Transverse colon (tissue), 4 donors: ENCODE measurements around the gene AP3M1. TPM values are rescaled to one million over a fixed set of nuclear protein-coding genes. Genes with fewer than 3 reads are reported as not detected.
A peak's percentile ranks its signal among the peaks of the same experiment; 100 is the strongest.
"Not testable (repeated sequence)": the region's sequence is repeated elsewhere in the genome, so short reads cannot be mapped to it uniquely, and the experiment has no call there.

Experiments used
- DNase-seq: peaks from one replicate; pipeline ENCODE4 v3.0.0-alpha.2; 2019
- H3K27ac ChIP-seq, 4 donors: fragments of 200-600 bp; sonication (generic); 2 replicates each; pipeline ENCODE4 v1.5.1; 2016 to 2018; ENCODE audit warnings: inconsistent platforms in 4 of 4
- H3K27me3 ChIP-seq: fragments of 200-600 bp; sonication (generic); 2 replicates; pipeline ENCODE4 v1.5.1; 2017; ENCODE audit warnings: inconsistent platforms
- H3K36me3 ChIP-seq, 4 donors: fragments of 200-600 bp; sonication (generic); 2 replicates each; pipeline ENCODE4 v1.5.1; 2017 to 2019; ENCODE audit warnings: inconsistent platforms in 4 of 4
- H3K4me1 ChIP-seq, 4 donors: fragments of 200-600 bp; sonication (generic); 2 replicates each; pipeline ENCODE4 v1.5.1; 2017 to 2020; ENCODE audit warnings: inconsistent platforms in 4 of 4
- H3K4me3 ChIP-seq, 4 donors: fragments of 200-600 bp; sonication (generic); 1 replicate in 1 of 4; 2 replicates in 3 of 4; pipeline versions ENCODE4 v1.5.1 to v1.6.1; 2017 to 2019; ENCODE audit warnings: inconsistent platforms in 4 of 4
- H3K9me3 ChIP-seq, 2 donors: fragments of 200-600 bp; sonication (generic); 2 replicates each; pipeline ENCODE4 v1.5.1; 2017 to 2019; ENCODE audit warnings: inconsistent platforms in 2 of 2
- EP300 ChIP-seq: sonication (generic); formaldehyde crosslinking; IDR thresholded peaks from one replicate; pipeline ENCODE4 v1.6.1; 2017; ENCODE audit warnings: antibody characterized with exemption, low read depth
- POLR2A ChIP-seq: fragments of 450-650 bp; IDR thresholded peaks from one replicate; pipeline ENCODE4 v1.6.1; 2016; ENCODE audit warnings: antibody characterized with exemption, mild to moderate bottlenecking, moderate library complexity
- POLR2AphosphoS5 ChIP-seq, 3 donors: sonication (generic); formaldehyde crosslinking; IDR thresholded peaks; one replicate each; pipeline ENCODE4 v1.6.1; 2016; ENCODE audit warnings: antibody characterized with exemption in 3 of 3
- WGBS, 2 donors: methylation state at CpG; one replicate each; pipeline ENCODE4 v1.1.5; 2018; ENCODE audit warnings: low coverage in 1 of 2; 5-methylcytosine and 5-hydroxymethylcytosine counted together
- in situ Hi-C, 4 donors: fragments of 200-750 bp; cut with MboI; loops; one replicate each; pipeline versions ENCODE4 v1.15.0 to v1.15.1; 2017; ENCODE audit warnings: low sequenced_read_pairs in 3 of 4, low pct_ligation_motif_present in 1 of 4, low pct_unique_long_range_greater_than_20kb in 1 of 4
- intact Hi-C: fragments of 100-400 bp; cut with DNase I; formaldehyde crosslinking; loops from one replicate; pipeline ENCODE4 v1.15.1; 2023; ENCODE audit warnings: low total_unique reads
- total RNA-seq, 4 donors: library from RNA; depleted of rRNA; stranded (reverse); fragments of >200 nt; gene quantifications; one replicate each; pipeline ENCODE4 v1.1.0, GENCODE V29; 2016
- TF ChIP-seq, protein P1 (sequence below), 5 experiments: fragments of 200-600 bp in 3 of 5; fragments of 450-650 bp in 2 of 5; sonication (generic) in 3 of 5; IDR thresholded peaks; 1 replicate in 2 of 5; 2 replicates in 3 of 5; pipeline ENCODE4 v1.5.1; 2016 to 2017; ENCODE audit warnings: antibody characterized with exemption in 5 of 5, inconsistent platforms in 3 of 5, mild to moderate bottlenecking in 2 of 5, moderate library complexity in 1 of 5

The AP3M1 gene
- total RNA-seq, 4 donors from 2014 or later, result 10.1 to 27.3 (median 21.3) TPM

- Histone ChIP-seq H3K4me1 (peaks cover 12 to 43% (median 24%) of the 10 kb centered on the region in 4 donors), H3K27ac (peak within 1 kb of the TSS; percentile 87 to 94 (median 92)), H3K9me3 (no peaks in the 10 kb centered on the region), H3K4me3 (peak within 1 kb of the TSS; percentile 83 to 98 (median 87)), H3K27me3 (no peaks in the 10 kb centered on the region), H3K36me3 (no peaks in the 10 kb centered on the region)
- in situ Hi-C loops, result no loop called here
- WGBS, 2 donors, result 0% methylated on average over 13 to 49 of the region's 57 CpGs
- intact Hi-C loops, result no loop called here
- peak; percentile 73 to 84 (median 73) for TF ChIP-seq POLR2AphosphoS5 (IDR thresholded peaks at IDR 0.05)
- TF ChIP-seq, protein P1, sequence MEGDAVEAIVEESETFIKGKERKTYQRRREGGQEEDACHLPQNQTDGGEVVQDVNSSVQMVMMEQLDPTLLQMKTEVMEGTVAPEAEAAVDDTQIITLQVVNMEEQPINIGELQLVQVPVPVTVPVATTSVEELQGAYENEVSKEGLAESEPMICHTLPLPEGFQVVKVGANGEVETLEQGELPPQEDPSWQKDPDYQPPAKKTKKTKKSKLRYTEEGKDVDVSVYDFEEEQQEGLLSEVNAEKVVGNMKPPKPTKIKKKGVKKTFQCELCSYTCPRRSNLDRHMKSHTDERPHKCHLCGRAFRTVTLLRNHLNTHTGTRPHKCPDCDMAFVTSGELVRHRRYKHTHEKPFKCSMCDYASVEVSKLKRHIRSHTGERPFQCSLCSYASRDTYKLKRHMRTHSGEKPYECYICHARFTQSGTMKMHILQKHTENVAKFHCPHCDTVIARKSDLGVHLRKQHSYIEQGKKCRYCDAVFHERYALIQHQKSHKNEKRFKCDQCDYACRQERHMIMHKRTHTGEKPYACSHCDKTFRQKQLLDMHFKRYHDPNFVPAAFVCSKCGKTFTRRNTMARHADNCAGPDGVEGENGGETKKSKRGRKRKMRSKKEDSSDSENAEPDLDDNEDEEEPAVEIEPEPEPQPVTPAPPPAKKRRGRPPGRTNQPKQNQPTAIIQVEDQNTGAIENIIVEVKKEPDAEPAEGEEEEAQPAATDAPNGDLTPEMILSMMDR (IDR thresholded peaks at IDR 0.05), result peak in 3 of 5 experiments; percentile 29 to 49 (median 46)
- TF ChIP-seq POLR2A, result peak; percentile 66
- no peak for TF ChIP-seq EP300
- DNase-seq, result peak; percentile 100
These were observed 606 bp upstream of the AP3M1 start, which contains the start of gene ADK for GRCh38 chr10:74150990-74151878. ADK (plus strand) TSS chr10:74151221; CDS start chr10:74151279, 58 bp downstream.

GRCh38 chr10:74146980-74147379, 3.6 kb downstream of the AP3M1 start:
- intact Hi-C loops, H3K4me3 ChIP-seq, H3K27ac ChIP-seq, H3K9me3 ChIP-seq, H3K36me3 ChIP-seq, H3K27me3 ChIP-seq, DNase-seq, in situ Hi-C loops: not testable (repeated sequence)
- peaks cover 18 to 41% (median 30%) of the 10 kb centered on the region in 4 donors for H3K4me1 ChIP-seq
- 94 to 95% methylated on average over 3 to 10 of the region's 10 CpGs for WGBS, 2 donors

GRCh38 chr10:74145133-74145532, 5.5 kb downstream of the AP3M1 start:
- 14 to 24% methylated on average over 1 to 2 of the region's 2 CpGs for WGBS, 2 donors

GRCh38 chr10:74140553-74140952, 10.1 kb downstream of the AP3M1 start:
- no peak for TF ChIP-seq POLR2AphosphoS5 (IDR thresholded peaks at IDR 0.05)
- TF ChIP-seq POLR2A, result no peak
- no peak for TF ChIP-seq EP300
- TF ChIP-seq, protein P1 (IDR thresholded peaks at IDR 0.05), result no peak
- DNase-seq, result no peak
- no peaks in the 10 kb centered on the region for H3K27me3 ChIP-seq
- H3K27ac ChIP-seq, result no peak overlapping the region
- peaks cover 4 to 11% (median 6%) of the 10 kb centered on the region in 4 donors for H3K4me1 ChIP-seq
- in situ Hi-C loops, result no loop called here
- H3K36me3 ChIP-seq, result peaks cover 0 to 29% (median 13%) of the 10 kb centered on the region in 4 donors
- intact Hi-C loops, result no loop called here
- H3K9me3 ChIP-seq, result no peaks in the 10 kb centered on the region
- WGBS, 2 donors, result 80 to 86% methylated on average over 2 of the region's 2 CpGs
- no peak overlapping the region for H3K4me3 ChIP-seq

More at GRCh38 chr10:74145133-74145532, 5.5 kb downstream of the AP3M1 start:
- no peaks in the 10 kb centered on the region for H3K9me3 ChIP-seq
- peaks cover 18 to 37% (median 25%) of the 10 kb centered on the region in 4 donors for H3K4me1 ChIP-seq
- peak overlapping the region; percentile 33 to 65 (median 63) for H3K27ac ChIP-seq
- in situ Hi-C loops, result no loop called here
- H3K36me3 ChIP-seq, result no peaks in the 10 kb centered on the region
- intact Hi-C loops, result no loop called here
- no peak for DNase-seq
- TF ChIP-seq POLR2AphosphoS5 (IDR thresholded peaks at IDR 0.05) (peak in 2 of 3 donors; percentile 28 to 64), EP300 (no peak), POLR2A (no peak)
- no peak overlapping the region for H3K4me3 ChIP-seq
- no peaks in the 10 kb centered on the region for H3K27me3 ChIP-seq

DNA sequence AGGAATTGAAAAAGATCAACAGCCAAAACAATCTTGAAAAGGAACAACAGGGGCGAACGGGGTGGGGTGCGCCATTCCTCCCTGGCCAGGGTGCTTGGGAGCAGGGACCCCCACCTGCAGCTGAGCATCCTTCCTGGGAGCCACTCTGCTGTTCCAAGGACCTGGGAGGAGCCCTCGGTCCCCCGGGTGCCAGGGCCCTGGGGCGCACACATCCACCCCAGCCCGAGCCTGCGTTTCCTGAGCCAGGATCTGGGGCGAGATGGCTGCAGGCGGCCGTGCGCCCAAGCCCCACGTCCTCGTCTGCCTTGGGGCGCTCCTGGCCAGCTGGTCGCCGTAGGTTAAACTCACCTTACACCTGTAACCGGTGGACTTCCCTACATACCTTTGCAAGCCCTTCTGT, 10.6 kb downstream of the AP3M1 start:
- peaks cover 0 to 9% (median 4%) of the 10 kb centered on the region in 4 donors for H3K4me1 ChIP-seq
- intact Hi-C loops, result no loop called here
- 95 to 100% methylated on average over 1 to 18 of the region's 18 CpGs for WGBS, 2 donors
- H3K4me3 ChIP-seq, result no peak overlapping the region
- H3K9me3 ChIP-seq, result no peaks in the 10 kb centered on the region
- peaks cover 0 to 35% (median 15%) of the 10 kb centered on the region in 4 donors for H3K36me3 ChIP-seq
- H3K27ac ChIP-seq, result no peak overlapping the region
- H3K27me3 ChIP-seq, result no peaks in the 10 kb centered on the region
- in situ Hi-C loops, result no loop called here
- TF ChIP-seq, protein P1 (IDR thresholded peaks at IDR 0.05), result no peak
- TF ChIP-seq EP300, result no peak
- TF ChIP-seq POLR2A, result no peak
- TF ChIP-seq POLR2AphosphoS5 (IDR thresholded peaks at IDR 0.05), result no peak
- DNase-seq, result no peak

DNA sequence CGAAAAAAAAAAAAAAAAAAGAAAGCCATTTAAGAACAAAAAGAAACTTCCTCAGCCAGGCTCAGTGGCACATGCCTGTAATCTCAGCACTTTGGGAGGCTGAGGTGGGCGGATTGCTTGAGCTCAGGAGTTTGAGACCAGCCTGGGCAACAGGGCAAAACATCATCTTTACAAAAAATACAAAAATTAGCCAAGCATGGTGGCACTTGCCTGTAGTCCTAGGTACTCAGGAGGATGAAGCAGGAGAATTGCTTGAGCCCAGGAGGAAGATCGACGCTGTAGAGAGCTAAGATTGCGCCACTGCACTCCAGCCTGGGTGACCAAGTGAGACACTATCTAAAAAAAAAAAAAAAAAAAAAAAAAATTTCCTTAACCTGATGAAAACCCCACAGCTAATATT, 12.0 kb downstream of the AP3M1 start:
- peaks cover 0 to 43% (median 21%) of the 10 kb centered on the region in 4 donors for H3K36me3 ChIP-seq
- in situ Hi-C loops, DNase-seq: not testable (repeated sequence)

More for the DNA sequence above, 12.0 kb downstream of the AP3M1 start:
- intact Hi-C loops, H3K4me1 ChIP-seq, H3K9me3 ChIP-seq, H3K27me3 ChIP-seq, H3K4me3 ChIP-seq, H3K27ac ChIP-seq: not testable (repeated sequence)
- 90 to 100% methylated on average over 5 of the region's 5 CpGs for WGBS, 2 donors
